GM20000 (cell line): ENCODE measurements around the gene PTPRN2.

Experiments
- DNase-seq: peaks from one replicate; pipeline ENCODE4 v3.0.0; 2012; ENCODE audit warnings: low spot score
- TF ChIP-seq, protein P1 (sequence below): IDR thresholded peaks from 2 replicates; pipeline ENCODE4 v1.5.1; 2012; ENCODE audit warnings: mild to moderate bottlenecking, control low read depth; ENCODE audit errors: extremely low read depth, missing control alignments

Gene PTPRN2

DNA sequence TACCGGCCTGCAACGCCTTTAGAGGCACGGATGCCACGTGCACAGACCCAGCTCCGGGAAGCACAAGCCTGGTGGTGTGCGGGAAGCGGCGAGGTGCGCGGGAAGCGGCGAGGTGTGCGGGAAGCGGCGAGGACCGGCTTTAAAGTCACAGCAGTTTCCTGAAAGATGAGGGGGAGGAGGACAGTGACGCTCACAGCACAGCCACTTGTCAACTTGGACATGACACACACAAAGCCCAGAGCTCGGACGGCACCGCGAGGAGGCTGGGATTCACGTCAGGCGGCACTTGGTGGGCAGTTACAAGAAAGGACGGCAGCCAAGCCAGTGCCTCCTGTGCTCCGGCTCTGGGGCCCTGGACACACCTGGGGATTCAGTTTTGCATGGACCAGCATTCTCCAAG, 724.9 kb downstream of the PTPRN2 start:
- TF ChIP-seq, protein P1, sequence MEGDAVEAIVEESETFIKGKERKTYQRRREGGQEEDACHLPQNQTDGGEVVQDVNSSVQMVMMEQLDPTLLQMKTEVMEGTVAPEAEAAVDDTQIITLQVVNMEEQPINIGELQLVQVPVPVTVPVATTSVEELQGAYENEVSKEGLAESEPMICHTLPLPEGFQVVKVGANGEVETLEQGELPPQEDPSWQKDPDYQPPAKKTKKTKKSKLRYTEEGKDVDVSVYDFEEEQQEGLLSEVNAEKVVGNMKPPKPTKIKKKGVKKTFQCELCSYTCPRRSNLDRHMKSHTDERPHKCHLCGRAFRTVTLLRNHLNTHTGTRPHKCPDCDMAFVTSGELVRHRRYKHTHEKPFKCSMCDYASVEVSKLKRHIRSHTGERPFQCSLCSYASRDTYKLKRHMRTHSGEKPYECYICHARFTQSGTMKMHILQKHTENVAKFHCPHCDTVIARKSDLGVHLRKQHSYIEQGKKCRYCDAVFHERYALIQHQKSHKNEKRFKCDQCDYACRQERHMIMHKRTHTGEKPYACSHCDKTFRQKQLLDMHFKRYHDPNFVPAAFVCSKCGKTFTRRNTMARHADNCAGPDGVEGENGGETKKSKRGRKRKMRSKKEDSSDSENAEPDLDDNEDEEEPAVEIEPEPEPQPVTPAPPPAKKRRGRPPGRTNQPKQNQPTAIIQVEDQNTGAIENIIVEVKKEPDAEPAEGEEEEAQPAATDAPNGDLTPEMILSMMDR: no peak

DNA sequence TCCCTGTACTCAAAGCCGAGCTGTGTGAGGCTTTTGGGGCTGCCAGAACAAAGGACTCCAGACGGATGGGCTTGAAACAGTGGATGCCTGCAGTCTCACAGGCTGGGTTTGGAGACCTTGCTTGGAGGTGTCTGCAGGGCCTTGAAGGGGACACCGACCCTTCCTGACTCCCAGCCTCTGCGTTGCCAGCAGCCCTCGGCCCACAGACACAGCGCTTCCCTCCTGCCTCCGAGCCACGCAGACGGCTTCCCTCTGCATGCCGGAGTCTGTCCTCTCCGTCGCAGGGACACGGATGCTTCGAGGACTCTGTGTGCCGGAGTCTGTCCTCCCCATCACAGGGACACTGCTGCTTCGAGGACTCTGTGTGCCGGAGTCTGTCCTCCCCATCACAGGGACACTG, 726.1 kb downstream of the PTPRN2 start:
- TF ChIP-seq, protein P1: no peak
- DNase-seq: no peak

More for the DNA sequence above, 724.9 kb downstream of the PTPRN2 start:
- DNase-seq: no peak

DNA sequence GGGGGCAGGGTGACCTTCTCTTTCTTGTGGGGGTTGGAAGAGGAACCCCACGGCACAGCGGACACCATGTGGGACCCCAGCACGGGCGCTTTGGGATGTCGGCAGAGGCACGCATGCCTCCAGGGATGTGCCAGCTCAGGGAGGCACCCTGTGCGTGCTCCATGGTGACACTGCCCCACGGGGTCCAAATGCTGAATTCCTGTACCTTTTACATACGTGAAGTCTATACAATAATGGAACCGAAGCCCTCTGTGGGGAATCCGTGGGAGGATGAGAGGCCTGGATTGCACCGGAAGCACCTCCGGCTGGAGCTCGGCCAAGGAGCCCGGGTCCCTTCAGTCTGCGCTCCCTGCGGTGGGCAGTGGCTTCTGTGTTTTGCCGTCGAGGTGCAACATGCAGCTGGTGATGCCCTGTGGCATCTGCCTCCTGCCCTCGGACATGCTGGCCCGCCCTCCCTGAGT, 726.6 kb downstream of the PTPRN2 start:
- no peak for DNase-seq
- TF ChIP-seq, protein P1: no peak

DNA sequence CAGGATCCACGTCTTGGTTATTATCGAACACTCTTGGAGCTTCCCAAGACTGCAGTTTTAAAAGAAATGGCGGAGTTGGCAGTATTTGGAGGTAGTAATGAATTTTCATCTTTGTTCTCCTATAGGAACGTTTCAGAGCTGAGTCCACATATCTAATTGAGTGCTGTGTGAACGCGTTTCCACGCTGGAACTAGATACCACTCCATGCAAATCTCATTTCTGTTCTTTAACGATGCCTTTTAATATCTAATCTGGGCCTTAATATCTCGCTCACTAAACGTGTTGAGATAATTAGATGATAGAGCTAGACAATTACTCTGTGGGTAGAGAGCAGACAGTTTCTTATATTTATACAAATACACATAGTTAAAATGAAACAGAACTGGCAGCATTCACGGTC, 727.2 kb downstream of the PTPRN2 start:
- DNase-seq: no peak
- TF ChIP-seq, protein P1: no peak

DNA sequence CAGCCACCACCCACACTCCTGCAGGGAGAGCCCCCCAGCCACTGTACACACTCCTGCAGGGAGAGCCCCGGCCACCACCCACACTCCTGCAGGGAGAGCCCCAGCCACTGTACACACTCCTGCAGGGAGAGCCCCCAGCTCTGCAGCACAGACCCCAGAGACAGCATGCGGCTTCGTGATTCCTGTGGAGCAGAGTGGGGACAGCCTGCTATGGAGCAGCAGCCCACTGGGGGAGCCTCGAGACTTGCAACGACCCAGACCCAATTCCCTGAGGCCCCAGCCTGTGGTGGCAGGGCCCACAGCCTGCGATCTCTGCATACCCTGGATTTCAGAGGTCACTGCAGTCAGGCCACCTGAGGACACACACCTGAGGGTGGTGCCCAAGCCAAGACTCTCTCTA, 727.7 kb downstream of the PTPRN2 start:
- DNase-seq: no peak

DNA sequence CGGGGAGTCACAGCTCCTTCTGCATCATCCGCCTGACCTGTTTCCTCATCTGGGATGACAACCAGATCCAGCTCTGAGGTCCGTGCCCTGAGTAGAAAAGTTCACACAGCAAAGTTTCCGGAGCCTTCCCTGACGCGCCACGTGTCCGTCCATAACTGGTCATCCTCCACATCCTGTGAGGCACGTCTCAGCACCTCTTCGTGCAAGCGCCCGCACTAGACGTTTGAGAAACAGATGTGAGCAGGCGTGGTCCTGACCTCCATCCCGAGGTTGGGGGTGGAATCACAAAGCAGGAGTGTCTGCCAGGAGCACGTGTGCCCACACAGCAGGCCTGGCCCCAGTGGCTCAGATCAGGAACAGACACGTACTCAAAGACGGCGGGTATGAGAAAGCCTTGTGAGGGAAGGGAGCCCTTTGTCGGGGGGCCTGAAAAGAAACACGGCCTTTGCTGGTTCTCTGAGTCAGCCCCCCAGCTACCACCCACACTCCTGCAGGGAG, 730.0 kb downstream of the PTPRN2 start:
- no peak for DNase-seq
- TF ChIP-seq, protein P1: no peak

More for the DNA sequence above, 727.7 kb downstream of the PTPRN2 start:
- TF ChIP-seq, protein P1: no peak

DNA sequence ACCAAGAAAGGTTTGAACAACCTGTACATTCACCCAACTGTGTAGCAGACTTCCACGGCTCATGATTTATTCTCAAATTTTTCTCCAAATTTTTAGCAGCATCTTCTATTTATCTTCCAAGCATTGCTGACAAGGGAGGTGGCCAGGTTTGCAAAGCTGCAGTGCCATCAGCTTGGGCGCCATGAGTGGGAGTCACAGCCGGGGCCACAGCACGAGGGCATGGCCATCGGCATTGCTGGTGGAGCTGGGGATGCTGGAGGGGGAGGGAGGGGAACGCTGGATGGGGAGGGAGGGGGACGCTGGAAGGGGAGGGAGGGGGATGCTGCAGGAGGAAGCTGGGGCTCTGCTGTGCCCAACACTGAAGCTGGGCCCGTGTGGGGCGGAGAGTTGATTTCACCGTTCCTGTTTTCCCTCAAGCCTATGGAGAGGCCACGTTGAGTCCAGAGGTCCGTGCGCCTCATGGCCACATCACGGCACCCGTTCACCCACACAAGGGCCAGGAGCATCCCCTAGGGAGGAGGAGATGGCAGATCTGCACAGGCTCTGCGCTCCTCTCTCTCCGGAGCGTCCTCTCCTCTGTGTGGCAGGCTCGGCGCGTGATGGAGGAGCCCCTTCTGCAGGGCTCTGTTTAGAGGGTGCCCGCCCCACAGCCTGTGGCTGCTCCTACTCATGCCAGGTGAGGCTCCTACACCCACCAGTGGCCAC, 730.6 kb downstream of the PTPRN2 start:
- no peak for DNase-seq
- TF ChIP-seq, protein P1: no peak
